HepG2 (cell line): ENCODE data around the gene SNX21. TPM values are rescaled to one million over a fixed set of nuclear protein-coding genes. Genes with fewer than 3 reads are reported as not detected.

ENCODE experiments used
- AKAP8 ChIP-seq: sonication (generic); formaldehyde crosslinking; IDR thresholded peaks from 2 replicates; pipeline ENCODE4 v1.5.1; 2020; ENCODE audit warnings: mild to moderate bottlenecking, missing genetic modification reagents
- ATM ChIP-seq: fragments of 450-650 bp; IDR thresholded peaks from 2 replicates; pipeline ENCODE4 v1.7.1; 2017; ENCODE audit warnings: mild to moderate bottlenecking, borderline replicate concordance
- DNMT3B ChIP-seq: conservative IDR thresholded peaks from 2 replicates; pipeline ENCODE4 v1.6.1; 2016; ENCODE audit warnings: missing biosample characterization, control low read depth
- ELF4 ChIP-seq: sonication (generic); formaldehyde crosslinking; IDR thresholded peaks from 2 replicates; pipeline ENCODE4 v1.5.0; 2020; ENCODE audit warnings: missing genetic modification reagents, mild to moderate bottlenecking, moderate library complexity, borderline replicate concordance
- FOXA3 ChIP-seq: IDR thresholded peaks from 2 replicates; pipeline ENCODE4 v1.6.1; 2016; ENCODE audit warnings: missing genetic modification reagents, missing compliant biosample characterization
- GATAD2A ChIP-seq: IDR thresholded peaks from 2 replicates; pipeline ENCODE4 v1.6.1; 2016
- HCFC1 ChIP-seq: fragments of 150-350 bp; IDR thresholded peaks from 2 replicates; pipeline ENCODE4 v1.6.1; 2014; ENCODE audit warnings: low read depth, low read length
- HDAC2 ChIP-seq: sonication (generic); formaldehyde crosslinking; IDR thresholded peaks from 2 replicates; pipeline ENCODE4 v1.4.0; 2020; ENCODE audit warnings: missing genetic modification reagents
- HMG20B ChIP-seq: conservative IDR thresholded peaks from 2 replicates; pipeline ENCODE4 v1.6.1; 2016; ENCODE audit warnings: missing genetic modification reagents, missing compliant biosample characterization
- KLF16 ChIP-seq, 2 experiments: sonication (generic) in 1 of 2; formaldehyde crosslinking in 1 of 2; IDR thresholded peaks; 2 replicates each; pipeline versions ENCODE4 v1.6.1 to v1.8.0; 2016 to 2023; ENCODE audit warnings: missing genetic modification reagents in 2 of 2, missing compliant biosample characterization in 1 of 2
- MAZ ChIP-seq, 2 experiments: sonication (generic) in 1 of 2; formaldehyde crosslinking in 1 of 2; IDR thresholded peaks; 2 replicates each; pipeline versions ENCODE4 v1.5.0 to v1.6.1; 2012 to 2020; ENCODE audit warnings: low read depth in 2 of 2, mild to moderate bottlenecking in 2 of 2, borderline replicate concordance in 1 of 2, improper control_type of control experiment in 1 of 2, low read length in 1 of 2, missing genetic modification reagents in 1 of 2, moderate library complexity in 1 of 2
- MEIS2 ChIP-seq: sonication (generic); formaldehyde crosslinking; IDR thresholded peaks from 2 replicates; pipeline ENCODE4 v1.9.0; 2021; ENCODE audit warnings: mild to moderate bottlenecking, missing genetic modification reagents
- NAIF1 ChIP-seq: sonication (generic); formaldehyde crosslinking; IDR thresholded peaks from 2 replicates; pipeline ENCODE4 v1.5.0; 2020; ENCODE audit warnings: mild to moderate bottlenecking, missing genetic modification reagents, borderline replicate concordance
- SOX6 ChIP-seq, 2 experiments: fragments of 450-650 bp in 1 of 2; sonication (generic) in 1 of 2; formaldehyde crosslinking in 1 of 2; IDR thresholded peaks; 2 replicates each; pipeline versions ENCODE4 v1.4.0 to v1.6.1; 2017 to 2020; ENCODE audit warnings: antibody characterized with exemption in 1 of 2, mild to moderate bottlenecking in 1 of 2, missing genetic modification reagents in 1 of 2
- SP5 ChIP-seq: IDR thresholded peaks from 2 replicates; pipeline ENCODE4 v1.6.1; 2016; ENCODE audit warnings: low read depth, borderline replicate concordance
- THYN1 ChIP-seq: sonication (generic); formaldehyde crosslinking; IDR thresholded peaks from 2 replicates; pipeline ENCODE4 v1.8.1; 2023; ENCODE audit warnings: low read depth, mild to moderate bottlenecking, moderate library complexity, missing genetic modification reagents, borderline replicate concordance
- U2AF2 ChIP-seq: fragments of 200-400 bp; formaldehyde crosslinking; IDR thresholded peaks from 2 replicates; pipeline ENCODE4 v1.6.1; 2017; ENCODE audit warnings: low read depth, mild to moderate bottlenecking, low read length
- ZMYM4 ChIP-seq: sonication (generic); formaldehyde crosslinking; IDR thresholded peaks from 2 replicates; pipeline ENCODE4 v1.8.1; 2023; ENCODE audit warnings: mild to moderate bottlenecking, missing genetic modification reagents
- ZNF101 ChIP-seq: sonication (generic); formaldehyde crosslinking; IDR thresholded peaks from 2 replicates; pipeline ENCODE4 v1.4.0; 2020; ENCODE audit warnings: mild to moderate bottlenecking, low read depth, missing genetic modification reagents, borderline replicate concordance
- ZNF274 ChIP-seq: sonication (generic); formaldehyde crosslinking; IDR thresholded peaks from 2 replicates; pipeline ENCODE4 v1.5.1; 2020; ENCODE audit warnings: mild to moderate bottlenecking, missing genetic modification reagents
- ZNF292 ChIP-seq: sonication (generic); formaldehyde crosslinking; IDR thresholded peaks from 2 replicates; pipeline ENCODE4 v1.8.1; 2022; ENCODE audit warnings: mild to moderate bottlenecking, low read depth, missing genetic modification reagents, borderline replicate concordance
- ZNF331 ChIP-seq: sonication (generic); formaldehyde crosslinking; IDR thresholded peaks from 2 replicates; pipeline ENCODE4 v1.4.0; 2020; ENCODE audit warnings: missing genetic modification reagents
- ZNF547 ChIP-seq: sonication (generic); formaldehyde crosslinking; IDR thresholded peaks from 2 replicates; pipeline ENCODE4 v1.5.1; 2020; ENCODE audit warnings: mild to moderate bottlenecking, missing genetic modification reagents
- ZNF615 ChIP-seq: sonication (generic); formaldehyde crosslinking; IDR thresholded peaks from 2 replicates; pipeline ENCODE4 v1.5.0; 2020; ENCODE audit warnings: mild to moderate bottlenecking, missing genetic modification reagents, borderline replicate concordance
- polyA plus RNA-seq, 8 experiments: library from polyadenylated mRNA; depleted of rRNA in 3 of 8; stranded (reverse) in 7 of 8; unstranded in 1 of 8; fragments of >200 nt; fragmentation: Illumina TruSeq in 4 of 8; extraction: Trizol in 4 of 8; gene quantifications; 2 replicates each; pipeline versions ENCODE4 v1.2.1 to v1.2.3, GENCODE V29; 2011 to 2016; ENCODE audit warnings: low read depth in 4 of 8, missing spikeins in 1 of 8, mixed read lengths in 1 of 8; ENCODE audit not compliant: insufficient read depth in 1 of 8
- total RNA-seq, 5 experiments: library from RNA; depleted of rRNA; stranded (reverse); fragments of >200 nt; fragmentation: Illumina TruSeq; extraction: Trizol; gene quantifications; 2 replicates each; pipeline ENCODE4 v1.2.3, GENCODE V29; 2016; ENCODE audit warnings: low read depth in 1 of 5
- TF ChIP-seq, protein P1 (sequence below): sonication (generic); formaldehyde crosslinking; IDR thresholded peaks from 2 replicates; pipeline ENCODE4 v1.5.0; 2020; ENCODE audit warnings: mild to moderate bottlenecking, missing genetic modification reagents, borderline replicate concordance
- TF ChIP-seq, protein P2 (sequence below): sonication (generic); formaldehyde crosslinking; IDR thresholded peaks from 2 replicates; pipeline ENCODE4 v1.9.0; 2022; ENCODE audit warnings: missing genetic modification reagents, mild to moderate bottlenecking, borderline replicate concordance

Gene SNX21
- total and polyA plus RNA-seq, 2 of the 13 experiments (the other 11 are each of a cell fraction or from before 2014, with no cell fraction given): 7.7 to 12.8 TPM

DNA sequence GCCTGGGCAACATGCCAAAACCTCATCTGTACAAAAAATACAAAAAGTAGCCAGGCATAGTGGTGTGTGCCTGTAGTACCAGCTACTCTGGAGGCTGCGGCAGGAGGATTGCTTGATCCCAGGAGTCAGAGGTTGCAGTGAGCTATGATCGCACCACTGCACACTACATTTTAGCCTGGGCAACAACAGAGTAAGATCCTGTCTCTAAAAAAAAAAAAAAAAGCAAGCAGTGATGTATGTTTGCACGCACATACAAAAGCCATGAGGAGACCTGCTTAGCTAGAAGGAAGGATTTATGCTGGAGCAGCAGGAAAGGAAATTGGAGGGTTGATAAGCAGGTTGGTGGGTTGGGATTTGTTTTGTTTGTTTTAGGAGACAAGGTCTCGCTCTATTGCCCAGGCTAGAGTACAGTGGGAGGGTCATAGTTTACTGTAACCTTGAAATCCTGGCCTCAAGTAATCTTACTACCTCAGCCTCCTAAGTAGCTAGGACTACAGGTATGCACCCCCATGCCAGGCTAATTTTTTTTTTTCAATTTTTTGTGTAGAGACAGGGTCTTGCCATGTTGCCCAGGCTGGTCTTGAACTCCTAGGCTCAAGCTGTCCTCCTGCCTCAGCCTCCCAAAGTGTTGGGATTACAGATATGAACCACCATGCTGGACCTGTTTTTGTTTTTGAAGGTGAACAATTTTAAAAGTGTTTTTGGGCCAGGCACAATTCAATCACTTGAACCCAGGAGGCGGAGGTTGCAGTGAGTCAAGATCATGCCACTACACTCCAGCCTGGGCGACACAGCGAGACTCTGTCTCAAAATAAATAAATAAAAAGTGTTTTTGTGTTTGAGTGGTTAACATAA is 27.8 kb downstream of the SNX21 start (continued):
- no peak for TF ChIP-seq MAZ (IDR thresholded peaks at IDR 0.05; ENCODE audit: borderline replicate concordance, low read depth, low read length)
- TF ChIP-seq MAZ (CRISPR knock-in tag; IDR thresholded peaks at IDR 0.05; ENCODE audit: low read depth): 0 out of 2 replicates have a peak, but pooled peaks have one; percentile 39
- 0 out of 2 replicates have a peak, but pooled peaks have one; percentile 68 for TF ChIP-seq AKAP8 (CRISPR knock-in tag)
- TF ChIP-seq ZNF331 (CRISPR knock-in tag): 0 out of 2 replicates have a peak, but pooled peaks have one; percentile 17
- TF ChIP-seq U2AF2: no peak
- 0 out of 2 replicates have a peak, but pooled peaks have one; percentile 68 for TF ChIP-seq ZNF547 (CRISPR knock-in tag)
- no peak for TF ChIP-seq ZNF101 (CRISPR knock-in tag)
- 0 out of 2 replicates have a peak, but pooled peaks have one; percentile 20 for TF ChIP-seq MEIS2 (CRISPR knock-in tag)
- TF ChIP-seq KLF16 (CRISPR knock-in tag; IDR thresholded peaks at IDR 0.05): no peak
- peak; percentile 64; the same call in 1 of the 2 replicates for TF ChIP-seq HDAC2 (CRISPR knock-in tag)
- TF ChIP-seq ZNF615 (CRISPR knock-in tag): 0 out of 2 replicates have a peak, but pooled peaks have one; percentile 22
- peak; percentile 75 for TF ChIP-seq SP5 (CRISPR knock-in tag)
- TF ChIP-seq, protein P1, sequence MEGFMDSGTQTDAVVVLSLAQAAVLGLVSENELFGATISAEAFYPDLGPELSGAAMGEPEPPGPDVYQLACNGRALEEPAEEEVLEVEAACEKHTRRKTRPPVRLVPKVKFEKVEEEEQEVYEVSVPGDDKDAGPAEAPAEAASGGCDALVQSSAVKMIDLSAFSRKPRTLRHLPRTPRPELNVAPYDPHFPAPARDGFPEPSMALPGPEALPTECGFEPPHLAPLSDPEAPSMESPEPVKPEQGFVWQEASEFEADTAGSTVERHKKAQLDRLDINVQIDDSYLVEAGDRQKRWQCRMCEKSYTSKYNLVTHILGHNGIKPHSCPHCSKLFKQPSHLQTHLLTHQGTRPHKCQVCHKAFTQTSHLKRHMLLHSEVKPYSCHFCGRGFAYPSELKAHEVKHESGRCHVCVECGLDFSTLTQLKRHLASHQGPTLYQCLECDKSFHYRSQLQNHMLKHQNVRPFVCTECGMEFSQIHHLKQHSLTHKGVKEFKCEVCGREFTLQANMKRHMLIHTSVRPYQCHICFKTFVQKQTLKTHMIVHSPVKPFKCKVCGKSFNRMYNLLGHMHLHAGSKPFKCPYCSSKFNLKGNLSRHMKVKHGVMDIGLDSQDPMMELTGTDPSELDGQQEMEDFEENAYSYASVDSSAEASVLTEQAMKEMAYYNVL (CRISPR knock-in tag): no peak
- no peak for TF ChIP-seq SOX6 (IDR thresholded peaks at IDR 0.05)
- peak; percentile 56 for TF ChIP-seq SOX6 (CRISPR knock-in tag; IDR thresholded peaks at IDR 0.05)
- no peak for TF ChIP-seq THYN1 (CRISPR knock-in tag)
- peak; percentile 26; the same call in 1 of the 2 replicates for TF ChIP-seq ZMYM4
- TF ChIP-seq ELF4 (CRISPR knock-in tag): 0 out of 2 replicates have a peak, but pooled peaks have one; percentile 36
- no peak for TF ChIP-seq ATM
- TF ChIP-seq NAIF1 (CRISPR knock-in tag): peak; percentile 44; the same call in 1 of the 2 replicates
- TF ChIP-seq, protein P2, sequence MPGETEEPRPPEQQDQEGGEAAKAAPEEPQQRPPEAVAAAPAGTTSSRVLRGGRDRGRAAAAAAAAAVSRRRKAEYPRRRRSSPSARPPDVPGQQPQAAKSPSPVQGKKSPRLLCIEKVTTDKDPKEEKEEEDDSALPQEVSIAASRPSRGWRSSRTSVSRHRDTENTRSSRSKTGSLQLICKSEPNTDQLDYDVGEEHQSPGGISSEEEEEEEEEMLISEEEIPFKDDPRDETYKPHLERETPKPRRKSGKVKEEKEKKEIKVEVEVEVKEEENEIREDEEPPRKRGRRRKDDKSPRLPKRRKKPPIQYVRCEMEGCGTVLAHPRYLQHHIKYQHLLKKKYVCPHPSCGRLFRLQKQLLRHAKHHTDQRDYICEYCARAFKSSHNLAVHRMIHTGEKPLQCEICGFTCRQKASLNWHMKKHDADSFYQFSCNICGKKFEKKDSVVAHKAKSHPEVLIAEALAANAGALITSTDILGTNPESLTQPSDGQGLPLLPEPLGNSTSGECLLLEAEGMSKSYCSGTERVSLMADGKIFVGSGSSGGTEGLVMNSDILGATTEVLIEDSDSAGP: peak; percentile 27; the same call in 1 of the 2 replicates
- peak; percentile 42; the same call in 1 of the 2 replicates for TF ChIP-seq GATAD2A (CRISPR knock-in tag)
- TF ChIP-seq ZNF274 (CRISPR knock-in tag): peak; percentile 58; the same call in 1 of the 2 replicates
- no peak; the same call in 1 of the 2 replicates for TF ChIP-seq HMG20B (CRISPR knock-in tag)
- 0 out of 2 replicates have a peak, but pooled peaks have one; percentile 21 for TF ChIP-seq FOXA3 (CRISPR knock-in tag)
- no peak for TF ChIP-seq HCFC1
- TF ChIP-seq ZNF292: peak; percentile 40; the same call in 1 of the 2 replicates
- TF ChIP-seq DNMT3B (CRISPR knock-in tag): no peak
